Stimulated activated CD8-positive, alpha-beta memory T cell treated with anti-CD3 and anti-CD28 coated beads, Interleukin-2, amount 100 ng/mL, for 1 hour (primary cell): ENCODE measurements around the gene GAGE1.
"Not testable (repeated sequence)": the region's sequence is repeated elsewhere in the genome, so short reads cannot be mapped to it uniquely, and the experiment has no call there.

Experiments used
- DNase-seq, 2 donors: peaks; one replicate each; pipeline ENCODE4 v3.0.0-alpha.2; 2020; ENCODE audit warnings: low read depth in 2 of 2

The GAGE1 gene

GRCh38 chrX:49598720-49599119, at the start of gene GAGE1:
Gene GAGE1, plus strand, starts transcription at chrX:49599020. Its CDS starts 1,155 bp downstream, at chrX:49600175.
- not testable (repeated sequence) for DNase-seq

DNA sequence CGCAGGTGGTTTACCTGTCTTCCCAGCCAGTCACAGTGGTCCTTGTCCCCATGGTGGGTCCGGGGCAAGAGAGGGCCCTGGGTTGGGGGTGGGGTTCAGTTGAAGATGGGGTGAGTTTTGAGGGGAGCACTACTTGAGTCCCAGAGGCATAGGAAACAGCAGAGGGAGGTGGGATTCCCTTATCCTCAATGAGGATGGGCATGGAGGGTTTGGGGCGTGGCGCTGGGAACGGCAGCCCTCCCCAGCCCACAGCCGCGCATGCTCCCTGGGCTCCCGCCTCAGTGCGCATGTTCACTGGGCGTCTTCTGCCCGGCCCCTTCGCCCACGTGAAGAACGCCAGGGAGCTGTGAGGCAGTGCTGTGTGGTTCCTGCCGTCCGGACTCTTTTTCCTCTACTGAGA, 47.8 kb upstream of the GAGE1 start, which contains the start of gene GAGE12E:
TSS of gene GAGE12E (plus strand) at position 301 of the 400 bp plus-strand sequence. CDS start 1,155 bp downstream, outside the sequence.
- not testable (repeated sequence) for DNase-seq

GRCh38 chrX:49560542-49560941, 38.3 kb upstream of the GAGE1 start, which contains the start of gene GAGE12F:
Gene GAGE12F, plus strand, starts transcription at chrX:49560842. Its CDS starts 1,155 bp downstream, at chrX:49561997.
- DNase-seq, result not testable (repeated sequence)

DNA sequence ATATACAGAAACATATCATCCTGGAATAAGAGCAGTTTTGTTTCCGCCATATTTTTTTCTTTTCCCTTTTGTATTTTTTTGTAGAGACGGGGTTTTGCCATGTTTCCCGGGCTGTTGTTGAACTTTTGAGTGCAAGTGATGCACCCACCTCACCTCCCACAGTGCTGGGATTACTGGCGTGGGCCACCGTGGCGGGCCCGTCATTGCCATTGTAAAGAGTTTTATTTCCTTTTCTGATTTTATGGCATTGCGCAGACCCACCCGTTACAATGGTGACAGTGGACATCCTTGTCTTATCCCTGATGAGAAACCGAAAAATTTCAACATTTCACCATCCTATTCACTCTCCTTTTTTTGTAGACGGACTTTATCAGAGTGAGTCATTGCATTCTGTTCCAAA, 30.1 kb upstream of the GAGE1 start:
- DNase-seq, result not testable (repeated sequence)

DNA sequence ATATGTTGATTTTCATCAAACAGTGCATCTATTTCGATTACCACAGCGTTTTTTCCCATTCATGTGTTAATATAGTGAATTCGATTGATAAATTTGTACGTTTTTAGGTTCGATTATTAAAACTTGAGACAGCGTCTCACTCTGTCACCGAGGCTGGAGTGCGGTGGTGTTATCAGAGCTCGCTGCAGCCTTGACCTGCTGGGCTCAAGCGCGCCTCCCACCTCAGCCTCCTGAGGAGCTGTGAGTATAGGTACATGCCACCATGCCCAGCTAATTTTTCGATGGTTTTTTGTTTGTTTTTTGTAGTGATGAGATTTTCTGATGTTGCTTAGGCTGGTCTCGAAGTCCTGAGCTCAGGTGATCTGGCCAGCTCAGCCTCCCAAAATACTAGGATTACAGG, 29.7 kb upstream of the GAGE1 start:
- DNase-seq, result not testable (repeated sequence)

DNA sequence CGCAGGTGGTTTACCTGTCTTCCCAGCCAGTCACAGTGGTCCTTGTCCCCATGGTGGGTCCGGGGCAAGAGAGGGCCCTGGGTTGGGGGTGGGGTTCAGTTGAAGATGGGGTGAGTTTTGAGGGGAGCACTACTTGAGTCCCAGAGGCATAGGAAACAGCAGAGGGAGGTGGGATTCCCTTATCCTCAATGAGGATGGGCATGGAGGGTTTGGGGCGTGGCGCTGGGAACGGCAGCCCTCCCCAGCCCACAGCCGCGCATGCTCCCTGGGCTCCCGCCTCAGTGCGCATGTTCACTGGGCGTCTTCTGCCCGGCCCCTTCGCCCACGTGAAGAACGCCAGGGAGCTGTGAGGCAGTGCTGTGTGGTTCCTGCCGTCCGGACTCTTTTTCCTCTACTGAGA, 28.7 kb upstream of the GAGE1 start, which contains the start of gene GAGE12G:
TSS of gene GAGE12G (plus strand) at position 301 of the 400 bp plus-strand sequence. CDS start 1,155 bp downstream, outside the sequence.
- not testable (repeated sequence) for DNase-seq

DNA sequence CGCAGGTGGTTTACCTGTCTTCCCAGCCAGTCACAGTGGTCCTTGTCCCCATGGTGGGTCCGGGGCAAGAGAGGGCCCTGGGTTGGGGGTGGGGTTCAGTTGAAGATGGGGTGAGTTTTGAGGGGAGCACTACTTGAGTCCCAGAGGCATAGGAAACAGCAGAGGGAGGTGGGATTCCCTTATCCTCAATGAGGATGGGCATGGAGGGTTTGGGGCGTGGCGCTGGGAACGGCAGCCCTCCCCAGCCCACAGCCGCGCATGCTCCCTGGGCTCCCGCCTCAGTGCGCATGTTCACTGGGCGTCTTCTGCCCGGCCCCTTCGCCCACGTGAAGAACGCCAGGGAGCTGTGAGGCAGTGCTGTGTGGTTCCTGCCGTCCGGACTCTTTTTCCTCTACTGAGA, 19.2 kb upstream of the GAGE1 start, which contains the start of gene GAGE12H:
TSS of gene GAGE12H (plus strand) at position 301 of the 400 bp plus-strand sequence. CDS start 1,155 bp downstream, outside the sequence.
- DNase-seq, result not testable (repeated sequence)

GRCh38 chrX:49589196-49589595, 9.6 kb upstream of the GAGE1 start, which contains the start of gene GAGE2A:
Gene GAGE2A, plus strand, starts transcription at chrX:49589496. Its CDS starts 1,155 bp downstream, at chrX:49590651.
- DNase-seq, result not testable (repeated sequence)

- not testable (repeated sequence) for DNase-seq
Measured at GRCh38 chrX:49589769-49590478, 8.9 kb upstream of the GAGE1 start.

DNA sequence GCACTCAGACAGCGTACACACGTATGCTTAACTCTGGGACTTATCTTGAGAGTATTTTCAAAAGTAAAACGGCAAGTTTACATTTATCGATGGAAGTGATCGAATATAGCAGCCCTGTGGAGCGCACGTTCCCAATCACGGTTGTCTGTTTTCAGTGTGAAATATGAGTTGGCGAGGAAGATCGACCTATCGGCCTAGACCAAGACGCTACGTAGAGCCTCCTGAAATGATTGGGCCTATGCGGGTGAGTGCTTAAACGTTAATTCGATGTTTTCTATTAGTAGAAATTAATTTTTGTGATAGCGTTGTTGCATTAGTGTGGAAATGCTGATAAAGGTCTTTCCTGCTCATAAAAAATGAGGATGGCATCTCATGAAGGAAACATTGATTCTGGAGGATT, 8.3 kb upstream of the GAGE1 start:
- not testable (repeated sequence) for DNase-seq

DNA sequence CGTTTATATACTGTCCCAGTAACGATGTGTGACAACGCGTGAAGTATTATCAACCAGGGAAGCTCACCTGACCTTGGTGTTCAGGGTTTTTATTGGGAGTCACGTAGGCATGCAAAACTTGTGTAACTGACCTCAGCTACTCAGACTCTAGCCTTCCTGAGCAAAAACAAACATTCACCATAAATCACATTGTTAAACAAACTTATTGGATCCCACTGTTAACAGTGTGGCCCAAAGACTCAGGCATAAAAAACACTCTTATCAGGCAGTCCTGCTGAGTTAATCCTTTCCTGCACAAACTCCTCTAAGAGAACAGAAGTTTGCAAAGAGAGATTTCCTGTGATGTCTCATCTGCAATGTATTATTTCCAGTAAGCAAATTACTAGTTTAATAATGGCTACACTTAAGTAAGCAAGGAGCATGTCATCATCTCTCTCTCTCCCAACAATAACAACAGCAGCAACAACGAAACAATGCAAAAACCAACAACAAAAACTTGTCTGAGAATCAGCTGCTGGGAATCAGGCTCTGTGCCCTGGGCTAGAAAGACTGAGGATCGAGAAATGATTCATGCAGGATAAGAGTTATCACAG, 12.0 kb downstream of the GAGE1 start:
- DNase-seq, result no peak

- DNase-seq, result no peak
Measured at GRCh38 chrX:49618574-49618973, 19.8 kb downstream of the GAGE1 start.

GRCh38 chrX:49627086-49627777, 28.4 kb downstream of the GAGE1 start:
- no peak for DNase-seq

DNA sequence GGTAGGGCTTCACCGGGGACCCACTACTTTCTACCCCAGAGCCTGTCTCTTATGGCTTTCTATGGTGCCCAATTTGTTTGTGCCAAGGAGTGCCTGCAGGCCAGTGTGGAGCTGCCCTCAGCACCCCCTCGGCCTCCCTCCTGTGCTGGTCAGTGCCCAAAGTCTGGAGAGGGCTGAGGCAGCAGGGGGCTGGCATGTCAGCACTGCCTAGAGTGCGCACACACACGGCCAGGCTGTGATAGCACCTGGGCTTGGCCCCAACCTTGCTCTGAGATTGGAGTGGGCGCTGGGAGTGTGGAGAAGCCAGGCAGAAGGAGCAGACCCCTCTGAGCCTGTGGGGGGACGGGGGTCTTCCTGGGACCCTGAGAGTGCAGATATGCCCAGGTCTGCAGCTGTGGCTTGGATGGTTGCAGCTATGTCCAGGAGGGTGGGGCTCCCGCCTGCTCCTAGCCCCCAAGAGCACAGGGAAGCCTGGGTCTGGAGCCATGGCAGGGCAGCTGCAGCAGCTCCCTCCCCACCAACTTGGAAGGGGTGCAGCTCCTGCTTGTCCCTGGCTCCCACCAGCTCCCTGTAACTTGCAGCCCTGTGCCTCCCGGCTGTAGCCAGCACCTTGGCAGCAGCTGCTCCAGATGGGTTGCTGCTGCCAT, 46.3 kb downstream of the GAGE1 start:
- no peak for DNase-seq

GRCh38 chrX:49656533-49656932, 57.7 kb downstream of the GAGE1 start:
- no peak for DNase-seq
